Measurements from ENCODE around the gene C13orf42. TPM values are rescaled to one million over a fixed set of nuclear protein-coding genes. Genes with fewer than 3 reads are reported as not detected.
"Not testable (repeated sequence)": the region's sequence is repeated elsewhere in the genome, so short reads cannot be mapped to it uniquely, and the experiment has no call there.

Gene C13orf42
- polyA plus RNA-seq, 2 of the 4 experiments (the other 2 are of a cell fraction), result not detected

- H3K27ac ChIP-seq, result no peak overlapping the region
- no peak for DNase-seq (ENCODE audit: low read depth in 1 of 2, low spot score in 1 of 2)
- no peaks in the 10 kb centered on the region for H3K9me3 ChIP-seq
- WGBS (ENCODE audit: missing lambda C conversion rate), result 19% methylated on average over 6 of the region's 6 CpGs
- no peak for ATAC-seq
- H3K4me2 ChIP-seq, result peak overlapping the region; percentile 39; the same call in 1 of the 3 replicates
- CTCF ChIA-PET, result interaction anchor here (0.7 to 3.5 kb wide), 4 partner anchors 26 to 164 kb away, joined by 3 to 16 read pairs (median 4); no protein-coding TSS in a partner anchor
- no peak overlapping the region for H3K4me3 ChIP-seq
- peaks cover 10% of the 10 kb centered on the region; the same call in 1 of the 3 replicates for H3K4me1 ChIP-seq
- TF ChIP-seq HMGXB4 (CRISPR knock-in tag; IDR thresholded peaks at IDR 0.05; ENCODE audit: borderline replicate concordance) (no peak), RCOR1 (IDR thresholded peaks at IDR 0.05; ENCODE audit: low read depth, low read length) (no peak), ELK1 (IDR thresholded peaks at IDR 0.05; ENCODE audit: low read depth, low read length) (no peak), NR3C1 (IDR thresholded peaks at IDR 0.05) (no peak), ZC3H11A (IDR thresholded peaks at IDR 0.05) (no peak), NFE2L2 (conservative IDR thresholded peaks at IDR 0.05; ENCODE audit: low read length) (no peak), ZNF302 (CRISPR knock-in tag; IDR thresholded peaks at IDR 0.05) (no peak), PHF8 (IDR thresholded peaks at IDR 0.05; ENCODE audit: borderline replicate concordance, low read depth) (no peak), RFX5 (IDR thresholded peaks at IDR 0.05) (no peak), USF2 (IDR thresholded peaks at IDR 0.05) (no peak), RAD21 (conservative IDR thresholded peaks at IDR 0.05 in 1 of 2, IDR thresholded peaks at IDR 0.05 in 1 of 2) (no peak), JUN (IDR thresholded peaks at IDR 0.05) (no peak), HES2 (IDR thresholded peaks at IDR 0.05) (no peak), CBX2 (IDR thresholded peaks at IDR 0.05; ENCODE audit: borderline replicate concordance, low read depth) (no peak), ZFP36 (IDR thresholded peaks at IDR 0.05; ENCODE audit: borderline replicate concordance, partially characterized antibody) (no peak), EP300 (IDR thresholded peaks at IDR 0.05) (no peak), BCL3 (IDR thresholded peaks at IDR 0.05) (no peak), TFCP2L1 (CRISPR knock-in tag; IDR thresholded peaks at IDR 0.05) (no peak)
- FAIRE-seq, result no peak
- POLR2A ChIA-PET, result no interaction called here
Measured at GRCh38 chr13:51122868-51123566, 11.9 kb upstream of the C13orf42 start.

GRCh38 chr13:51120873-51121272 lies 9.8 kb upstream of the C13orf42 start:
- 14% methylated on average over 2 of the region's 11 CpGs for WGBS (ENCODE audit: missing lambda C conversion rate)
- H3K4me2 ChIP-seq, result peak overlapping the region; percentile 13; the same call in 2 of the 3 replicates
- H3K9me3 ChIP-seq, H3K4me3 ChIP-seq, FAIRE-seq, H3K4me1 ChIP-seq, H3K27ac ChIP-seq, POLR2A ChIA-PET: not testable (repeated sequence)
- peak; percentile 68 to 84; a peak in 5 of 6 replicates for ATAC-seq
- DNase-seq (ENCODE audit: low read depth in 1 of 2, low spot score in 1 of 2), result peak; percentile 21 to 68
- TF ChIP-seq RAD21 (conservative IDR thresholded peaks at IDR 0.05 in 1 of 2, IDR thresholded peaks at IDR 0.05 in 1 of 2), result peak; percentile 18 to 47; a peak in 2 of 5 replicates
- TF ChIP-seq CTCF (IDR thresholded peaks at IDR 0.05), result peak; percentile 42; the same call in 2 of the 3 replicates
- CTCF ChIA-PET, result interaction anchor here (0.6 to 3.5 kb wide), 9 partner anchors 9 to 1147 kb away, joined by 3 to 16 read pairs (median 3); no protein-coding TSS in a partner anchor
